Measurements from ENCODE around the gene VPS4A. TPM values are rescaled to one million over a fixed set of nuclear protein-coding genes. Genes with fewer than 3 reads are reported as not detected.

The VPS4A gene
- total RNA-seq, 1 experiment from 2014 or later = 45.8 TPM

- H3K27me3 ChIP-seq (replicated peaks; ENCODE audit: control insufficient read depth, insufficient read depth, low read length) = no peaks in the 10 kb centered on the region
- H3K27ac Mint-ChIP-seq (ENCODE audit: unreplicated experiment) = no peak overlapping the region
- BruUV-seq (replicated peaks) = TSS peak; percentile 67
- H3K9me3 ChIP-seq = no peaks in the 10 kb centered on the region
- ChIA-PET CTCF (interaction anchor here (0.9 kb wide), 1 partner anchor 137 kb away, joined by 4 read pairs; no protein-coding TSS in a partner anchor), POLR2A (interaction anchor here (0.6 kb wide), 1 partner anchor 61 kb away, joined by 3 read pairs; no protein-coding TSS in a partner anchor)
- intact Hi-C loops (cut with micrococcal nuclease; ENCODE audit: unreplicated experiment) = no loop called here
- no peak for TF ChIP-seq CTCF (IDR thresholded peaks at IDR 0.05; ENCODE audit: insufficient read depth in 1 of 2, low read depth in 1 of 2, low read length in 1 of 2, severe bottlenecking in 1 of 2, unreplicated experiment in 1 of 2)
- no peak overlapping the region for H3K4me3 ChIP-seq (ENCODE audit: low read depth, low read length)
- H3K4me1 ChIP-seq = peaks cover 26% of the 10 kb centered on the region
- no peak for DNase-seq
- H3K9me3 Mint-ChIP-seq (ENCODE audit: unreplicated experiment) = no peaks in the 10 kb centered on the region
- H3K36me3 ChIP-seq (ENCODE audit: control insufficient read depth, insufficient read depth, low read length) = peaks cover 22% of the 10 kb centered on the region
- H3K4me1 Mint-ChIP-seq (ENCODE audit: low read depth, unreplicated experiment) = peaks cover 31% of the 10 kb centered on the region
- H3K4me3 Mint-ChIP-seq (ENCODE audit: unreplicated experiment) = peak overlapping the region; percentile 6
- peaks cover 97% of the 10 kb centered on the region for H3K36me3 Mint-ChIP-seq (ENCODE audit: insufficient read depth, unreplicated experiment)
- no peaks in the 10 kb centered on the region for H3K27me3 Mint-ChIP-seq (ENCODE audit: insufficient read depth, unreplicated experiment)
Observed at GRCh38 chr16:69324585-69325253, 13.6 kb downstream of the VPS4A start.

GRCh38 chr16:69325784-69326171 lies 14.6 kb downstream of the VPS4A start:
- ChIA-PET CTCF (interaction anchor here (0.9 to 1.4 kb wide), 2 partner anchors 138 to 175 kb away, joined by 4 read pairs; no protein-coding TSS in a partner anchor), POLR2A (interaction anchor here (0.6 to 1.7 kb wide), 2 partner anchors 8 to 193 kb away, joined by 3 to 7 read pairs; no protein-coding TSS in a partner anchor)
- H3K4me3 Mint-ChIP-seq (ENCODE audit: unreplicated experiment) = peak overlapping the region; percentile 56
- peaks cover 26% of the 10 kb centered on the region for H3K4me1 ChIP-seq
- H3K36me3 ChIP-seq (ENCODE audit: control insufficient read depth, insufficient read depth, low read length) = peaks cover 19% of the 10 kb centered on the region
- H3K4me3 ChIP-seq (ENCODE audit: low read depth, low read length) = no peak overlapping the region
- H3K4me1 Mint-ChIP-seq (ENCODE audit: low read depth, unreplicated experiment) = peaks cover 31% of the 10 kb centered on the region
- TF ChIP-seq CTCF (IDR thresholded peaks at IDR 0.05; ENCODE audit: insufficient read depth in 1 of 2, low read depth in 1 of 2, low read length in 1 of 2, severe bottlenecking in 1 of 2, unreplicated experiment in 1 of 2) = no peak
- peak overlapping the region; percentile 70 for H3K27ac Mint-ChIP-seq (ENCODE audit: unreplicated experiment)
- peak in 1 of 2 experiments; percentile 29 for DNase-seq
- peaks cover 100% of the 10 kb centered on the region for H3K36me3 Mint-ChIP-seq (ENCODE audit: insufficient read depth, unreplicated experiment)
- no peaks in the 10 kb centered on the region for H3K27me3 ChIP-seq (replicated peaks; ENCODE audit: control insufficient read depth, insufficient read depth, low read length)
- H3K9me3 ChIP-seq = no peaks in the 10 kb centered on the region
- intact Hi-C loops (cut with micrococcal nuclease; ENCODE audit: unreplicated experiment) = no loop called here
- H3K27me3 Mint-ChIP-seq (ENCODE audit: insufficient read depth, unreplicated experiment) = no peaks in the 10 kb centered on the region
- no TSS peak for BruUV-seq (replicated peaks)
- H3K9me3 Mint-ChIP-seq (ENCODE audit: unreplicated experiment) = no peaks in the 10 kb centered on the region

GRCh38 chr16:69326172-69326873 lies 15.2 kb downstream of the VPS4A start:
- peak overlapping the region; percentile 56 for H3K4me3 Mint-ChIP-seq (ENCODE audit: unreplicated experiment)
- H3K27me3 Mint-ChIP-seq (ENCODE audit: insufficient read depth, unreplicated experiment) = no peaks in the 10 kb centered on the region
- H3K27ac Mint-ChIP-seq (ENCODE audit: unreplicated experiment) = peak overlapping the region; percentile 70
- no peak for TF ChIP-seq CTCF (IDR thresholded peaks at IDR 0.05; ENCODE audit: insufficient read depth in 1 of 2, low read depth in 1 of 2, low read length in 1 of 2, severe bottlenecking in 1 of 2, unreplicated experiment in 1 of 2)
- intact Hi-C loops (cut with micrococcal nuclease; ENCODE audit: unreplicated experiment) = no loop called here
- Histone ChIP-seq H3K4me1 (peaks cover 29% of the 10 kb centered on the region), H3K36me3 (ENCODE audit: control insufficient read depth, insufficient read depth, low read length) (peaks cover 19% of the 10 kb centered on the region), H3K4me3 (ENCODE audit: low read depth, low read length) (no peak overlapping the region), H3K27me3 (replicated peaks; ENCODE audit: control insufficient read depth, insufficient read depth, low read length) (no peaks in the 10 kb centered on the region), H3K9me3 (no peaks in the 10 kb centered on the region)
- BruUV-seq (replicated peaks) = TSS peak; percentile 1
- ChIA-PET POLR2A (interaction anchor here (0.6 to 1.7 kb wide), 3 partner anchors 8 to 193 kb away, joined by 3 to 7 read pairs (median 3); no protein-coding TSS in a partner anchor), CTCF (interaction anchor here (0.9 to 1.4 kb wide), 2 partner anchors 15 to 176 kb away, joined by 3 to 4 read pairs; no protein-coding TSS in a partner anchor)
- H3K9me3 Mint-ChIP-seq (ENCODE audit: unreplicated experiment) = no peaks in the 10 kb centered on the region
- H3K4me1 Mint-ChIP-seq (ENCODE audit: low read depth, unreplicated experiment) = peaks cover 31% of the 10 kb centered on the region
- peaks cover 99% of the 10 kb centered on the region for H3K36me3 Mint-ChIP-seq (ENCODE audit: insufficient read depth, unreplicated experiment)
- DNase-seq = peak; percentile 56 to 66

All from Caco-2 (cell line).